HG03575 (cell line): ENCODE data around the gene HHATL.

ENCODE experiments used
- ATAC-seq: cut with Tn5 transposase; IDR thresholded peaks from one replicate; pipeline ENCODE4 v1.9.1; 2021; ENCODE audit not compliant: unreplicated experiment, insufficient number of reproducible peaks, low FRiP score; ENCODE audit errors: extremely low read depth

HHATL gene

DNA sequence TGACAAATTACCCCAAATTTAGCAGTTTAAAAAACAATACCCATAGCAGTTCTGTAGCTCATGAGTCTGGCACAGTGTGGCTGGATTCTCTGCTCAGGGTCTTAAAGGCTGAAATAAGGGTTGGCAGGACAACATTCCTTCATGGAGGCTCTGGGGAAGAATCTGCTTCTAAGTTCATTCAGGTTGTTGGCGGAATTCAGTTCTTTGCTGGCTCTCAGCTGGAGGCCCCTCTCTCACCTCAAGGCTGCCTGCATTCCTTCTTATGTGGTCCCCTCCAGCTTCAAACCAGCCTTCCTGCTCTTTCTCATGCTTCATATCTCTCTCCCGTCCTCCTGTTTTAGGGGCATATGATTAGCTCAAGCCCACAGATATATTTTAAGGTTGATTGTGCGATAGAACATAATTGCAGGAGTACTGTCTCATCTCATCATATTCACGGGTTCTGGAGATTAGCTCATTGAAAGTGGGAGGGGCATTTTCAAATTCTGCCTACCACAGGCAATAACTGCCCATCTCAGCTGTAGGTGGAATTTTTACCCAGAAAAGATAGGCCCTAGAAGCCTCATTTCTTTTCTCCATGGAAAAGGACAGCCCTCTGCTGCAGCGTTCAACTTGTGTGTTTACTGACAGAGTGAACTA lies 54.7 kb downstream of the HHATL start:
- no peak for ATAC-seq
